T-helper 2 cell (primary cell): ENCODE results near the gene STARD5.
"Not testable (repeated sequence)": the region's sequence is repeated elsewhere in the genome, so short reads cannot be mapped to it uniquely, and the experiment has no call there.

Source experiments
- DNase-seq, 5 experiments: peaks; one replicate each; pipeline versions ENCODE4 v3.0.0 to v3.0.0-alpha.2; 2012 to 2022

The STARD5 gene

DNA sequence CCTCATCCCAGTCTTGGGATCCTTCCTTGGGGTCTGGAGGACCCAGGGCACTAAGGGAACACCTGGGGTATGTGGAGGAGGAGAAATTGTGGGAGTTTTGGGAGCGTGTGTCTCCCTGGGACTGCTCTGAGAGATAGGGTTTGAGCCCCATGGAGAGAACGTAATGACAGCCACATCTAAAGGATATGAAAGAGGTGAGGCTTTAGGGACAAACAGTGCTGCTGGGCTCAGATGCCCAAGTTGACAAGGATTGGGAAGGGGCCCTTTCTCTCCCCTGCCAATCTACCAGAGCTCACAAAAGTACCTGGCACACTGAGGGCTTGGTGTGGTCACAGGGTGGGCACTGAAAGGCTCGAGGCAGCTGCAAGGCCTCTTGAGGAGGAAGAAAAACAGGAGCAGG is 13.3 kb upstream of the STARD5 start:
- no peak for DNase-seq

DNA sequence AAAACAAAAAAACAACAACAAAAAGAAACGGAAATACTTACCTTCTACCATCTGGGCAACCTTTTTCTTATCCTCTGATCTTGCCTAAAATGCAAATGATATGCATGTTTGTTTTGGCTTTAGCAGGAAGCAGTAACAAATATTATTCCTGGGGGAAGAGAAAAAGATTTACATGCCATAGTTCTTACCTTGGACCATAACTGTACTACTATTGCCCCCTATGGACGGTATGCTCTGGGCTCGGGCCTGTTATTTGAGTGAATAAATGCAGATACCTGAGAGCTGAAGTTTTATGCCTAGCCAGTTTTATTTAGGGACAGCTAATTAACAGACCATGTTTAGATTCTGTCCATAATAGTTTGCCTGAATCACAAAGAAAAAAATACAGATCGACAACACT is 12.6 kb upstream of the STARD5 start:
- peak in 3 of 5 experiments; percentile 22 to 38 (median 32) for DNase-seq

DNA sequence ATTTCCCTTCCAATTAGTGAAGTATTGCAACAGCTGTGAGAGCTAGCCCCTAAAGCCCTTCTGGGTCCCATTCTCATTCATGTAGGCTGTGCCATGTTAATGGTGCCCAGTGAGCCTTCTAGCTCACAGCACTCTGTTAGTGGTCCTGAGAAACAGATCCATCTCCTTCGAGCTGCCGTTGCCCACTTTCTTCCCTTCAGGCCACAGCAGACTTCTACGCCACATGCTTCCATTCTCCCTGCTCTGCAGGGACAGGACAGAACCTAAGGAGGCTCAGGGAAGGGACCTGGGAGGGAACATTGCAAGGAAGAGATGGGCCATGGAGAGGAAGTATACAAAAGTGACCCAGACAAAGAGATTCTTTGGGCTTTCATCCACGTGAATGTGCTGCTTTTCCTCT is 11.7 kb upstream of the STARD5 start:
- no peak for DNase-seq

DNA sequence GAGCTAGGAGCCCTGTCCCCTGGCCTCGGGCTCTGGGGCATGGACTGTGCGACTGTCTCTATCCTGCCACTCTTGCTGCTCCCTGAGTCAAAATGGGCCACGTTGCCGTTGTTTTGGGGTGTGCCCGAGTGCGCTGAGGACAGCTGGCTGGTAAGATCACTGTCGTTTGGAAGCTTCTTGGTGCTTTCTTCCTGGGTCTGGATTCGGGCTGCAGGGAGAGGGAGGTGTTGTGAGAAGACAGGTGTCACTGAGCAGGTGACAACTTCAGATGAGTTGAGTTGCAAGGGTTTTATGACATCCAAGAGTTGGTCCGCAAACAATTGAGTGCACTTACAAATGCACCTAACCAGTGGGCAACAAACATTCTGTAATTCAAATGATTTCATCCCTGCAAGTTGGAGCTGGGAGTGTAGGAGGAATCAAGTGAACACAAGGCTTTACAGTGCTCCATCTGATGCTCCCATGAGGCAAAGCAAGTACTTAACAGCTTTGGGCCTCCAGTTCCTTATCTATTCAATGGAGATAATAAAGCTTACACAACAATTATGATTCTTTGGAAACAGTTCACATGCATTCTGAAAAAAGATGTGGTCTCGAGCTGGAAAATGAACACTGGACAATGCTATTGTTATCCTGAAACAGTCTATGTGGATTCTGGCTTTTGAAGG is 11.0 kb upstream of the STARD5 start:
- DNase-seq, result no peak

DNA sequence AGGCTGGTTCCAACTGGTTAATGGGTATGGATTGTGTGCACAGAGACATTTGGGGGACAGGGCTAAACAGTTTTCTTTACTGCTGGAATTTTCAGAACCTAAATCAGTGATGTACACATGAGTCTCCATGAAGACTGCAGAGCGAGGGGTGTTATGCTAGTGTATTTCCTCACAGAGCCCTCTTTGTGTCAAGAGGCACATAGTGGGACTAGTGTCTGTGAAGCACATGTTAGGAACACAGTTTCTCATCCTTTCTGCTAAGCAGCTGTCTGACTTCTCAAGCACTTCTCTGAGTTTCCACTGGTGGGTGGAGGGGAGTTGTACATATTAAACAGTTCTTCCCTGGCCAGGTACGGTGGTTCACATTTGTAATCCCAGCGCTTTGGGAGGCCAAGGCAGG is 9.4 kb upstream of the STARD5 start:
- no peak for DNase-seq

DNA sequence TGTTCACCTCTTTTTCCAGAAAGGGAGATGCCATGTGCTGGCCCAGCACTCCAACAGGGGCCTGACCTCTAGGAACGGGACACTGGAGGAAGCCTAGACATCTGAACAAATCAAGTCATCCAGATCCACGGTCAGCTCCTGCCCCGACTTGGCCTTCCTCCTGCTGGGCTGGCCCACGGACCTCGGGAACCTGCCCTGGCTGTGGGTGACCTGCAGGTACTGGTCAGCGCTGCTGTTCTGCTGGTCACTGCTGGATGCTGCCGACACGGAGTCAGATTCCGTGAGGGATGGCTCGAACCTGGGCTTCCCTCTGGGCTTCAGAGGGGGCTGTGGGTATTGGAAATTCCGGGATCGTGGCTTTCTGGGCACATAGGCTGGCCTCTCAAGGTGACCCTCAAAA is 8.4 kb upstream of the STARD5 start:
- DNase-seq, result no peak

DNA sequence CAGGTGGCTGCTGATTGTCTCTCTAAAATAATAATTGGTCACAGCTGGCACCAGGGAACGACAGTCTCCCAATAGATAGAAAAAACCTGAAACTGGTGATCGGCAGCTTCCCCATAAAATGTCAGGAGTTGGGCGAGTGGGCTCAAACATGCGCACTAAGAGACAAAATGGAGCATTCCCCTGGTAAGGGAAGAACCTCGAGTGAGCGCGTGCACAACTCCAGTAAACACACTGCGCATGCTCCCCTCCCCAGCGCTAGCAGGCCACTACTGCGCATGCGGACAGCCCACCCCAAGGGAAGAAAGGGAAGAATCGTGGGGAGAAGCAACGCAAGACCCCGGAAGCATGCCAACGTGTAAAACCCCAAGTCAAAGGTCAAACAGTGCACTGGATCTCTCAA is 7.7 kb upstream of the STARD5 start:
- DNase-seq, result no peak

DNA sequence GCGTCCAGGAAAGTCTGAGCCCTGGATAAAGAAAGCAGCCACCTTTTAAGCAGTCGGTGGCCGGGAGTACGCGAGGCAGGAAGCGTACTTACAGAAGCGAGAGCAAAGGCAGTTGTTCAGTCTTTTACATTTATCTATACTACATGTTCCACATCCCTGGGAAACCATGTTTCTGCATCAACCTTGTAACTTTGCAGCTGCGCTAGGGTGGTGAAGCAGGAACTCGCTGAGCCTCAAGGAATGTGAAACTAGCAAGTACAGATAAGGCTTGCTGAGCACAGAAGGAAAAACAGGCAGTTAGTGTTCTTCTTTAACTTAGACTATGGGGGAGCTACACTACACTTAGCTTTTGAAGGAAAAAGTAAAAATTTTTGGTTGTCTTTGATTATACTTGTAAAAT is 7.2 kb upstream of the STARD5 start:
- DNase-seq, result not testable (repeated sequence)

DNA sequence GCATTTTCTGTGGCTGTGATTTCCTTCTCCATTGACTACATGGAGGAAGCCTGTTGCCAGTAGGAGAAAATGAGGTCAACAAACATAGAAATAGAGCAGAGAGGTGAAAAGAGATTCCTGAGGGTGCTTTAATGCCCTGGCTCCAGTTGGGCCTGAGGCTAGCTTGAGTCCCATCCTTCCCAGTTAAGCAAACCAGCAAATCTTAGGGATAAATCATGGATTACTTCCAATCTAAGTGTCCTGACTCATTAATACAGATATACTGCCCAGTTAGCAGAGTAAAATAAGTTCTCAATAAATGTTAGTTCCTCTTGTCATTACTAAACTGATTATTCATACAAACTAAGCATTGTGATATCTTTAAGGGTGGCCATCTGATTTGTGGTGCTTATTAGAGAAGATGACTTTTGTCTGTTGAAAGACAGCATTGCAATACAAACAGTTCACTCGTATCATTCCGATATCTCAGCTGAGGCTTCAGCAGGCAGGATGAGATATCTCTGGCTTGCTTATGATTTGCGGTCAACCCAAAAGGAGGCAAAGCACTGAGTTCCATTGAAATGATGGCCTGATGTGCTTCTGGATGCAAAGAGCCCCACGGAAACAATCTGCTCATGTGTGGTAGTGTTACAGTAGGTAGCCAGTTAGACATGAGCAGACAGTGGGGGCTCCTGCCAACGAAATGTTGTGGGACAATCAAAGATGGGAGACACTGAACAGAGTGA is 6.6 kb upstream of the STARD5 start:
- no peak for DNase-seq

DNA sequence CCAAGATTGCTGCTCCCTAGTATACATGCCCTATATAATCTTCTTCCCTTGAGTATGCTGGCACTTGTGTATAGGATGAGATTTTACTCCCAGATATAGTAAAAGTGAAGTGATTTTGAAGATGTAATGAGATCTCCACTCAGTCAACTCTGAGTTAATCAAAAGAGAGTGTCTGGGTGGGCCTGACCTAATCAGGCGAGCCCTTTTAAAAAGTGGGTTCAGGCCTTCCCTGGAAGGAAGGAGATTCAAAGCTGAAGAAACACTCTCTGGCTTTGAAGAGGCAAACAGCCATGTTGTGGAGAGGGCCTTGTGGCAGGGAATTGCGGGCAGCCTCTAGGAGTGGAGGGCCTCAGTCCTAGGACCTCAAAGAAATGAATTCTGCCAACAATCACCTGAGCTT is 5.5 kb upstream of the STARD5 start:
- no peak for DNase-seq

DNA sequence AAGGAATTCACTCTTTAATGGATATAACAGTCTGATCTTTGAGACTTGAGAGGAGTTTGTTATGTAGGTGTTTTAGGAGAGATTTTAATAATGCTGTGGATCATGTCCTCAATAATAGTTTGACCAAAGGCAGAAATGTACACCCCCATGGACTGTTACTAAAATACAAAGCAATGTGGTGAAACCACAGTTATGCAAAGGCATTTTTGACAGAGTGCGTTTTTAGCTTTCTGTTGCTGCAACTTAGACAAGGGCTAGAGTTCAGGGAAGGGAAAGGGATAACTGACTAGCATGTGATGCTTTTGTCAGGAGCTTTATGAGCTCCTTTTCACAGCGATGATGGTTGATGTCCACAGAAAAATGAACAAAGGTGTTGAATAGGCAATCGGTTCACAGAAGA is 3.6 kb upstream of the STARD5 start:
- no peak for DNase-seq

DNA sequence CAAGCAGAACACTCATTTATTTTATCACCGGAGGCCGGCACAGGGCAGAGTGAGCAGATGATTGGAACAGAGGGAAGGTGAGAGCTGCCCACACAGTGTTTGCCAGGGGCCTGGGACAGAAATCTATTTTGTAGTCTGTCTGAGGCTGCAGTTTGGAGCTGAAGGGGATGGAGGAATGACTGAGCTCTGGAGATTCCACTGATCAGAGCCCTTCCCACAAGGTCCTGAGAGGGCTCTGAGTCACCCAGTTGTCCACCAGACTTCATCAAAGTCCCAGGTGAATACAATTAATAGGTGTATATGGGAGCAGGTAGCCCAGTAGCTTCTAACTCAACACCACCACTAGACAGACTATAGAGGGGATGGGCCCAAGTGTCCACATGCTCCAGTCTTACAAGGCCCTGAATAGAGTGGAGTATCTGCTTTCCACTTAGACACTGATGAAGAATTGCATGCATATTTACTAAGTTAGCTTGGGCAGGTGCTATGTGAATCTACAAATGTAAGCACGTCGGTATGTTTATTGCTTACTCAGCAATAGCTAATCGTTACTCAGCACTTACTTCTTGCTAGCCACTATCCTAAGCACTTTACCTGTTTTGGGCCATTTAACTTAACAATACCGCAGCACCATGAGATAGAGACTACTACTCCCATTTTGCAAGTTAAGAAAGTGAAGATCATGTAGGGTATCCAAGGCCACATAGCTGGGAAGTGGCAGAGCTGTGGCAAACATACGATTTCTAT is 2.7 kb upstream of the STARD5 start:
- DNase-seq, result no peak

DNA sequence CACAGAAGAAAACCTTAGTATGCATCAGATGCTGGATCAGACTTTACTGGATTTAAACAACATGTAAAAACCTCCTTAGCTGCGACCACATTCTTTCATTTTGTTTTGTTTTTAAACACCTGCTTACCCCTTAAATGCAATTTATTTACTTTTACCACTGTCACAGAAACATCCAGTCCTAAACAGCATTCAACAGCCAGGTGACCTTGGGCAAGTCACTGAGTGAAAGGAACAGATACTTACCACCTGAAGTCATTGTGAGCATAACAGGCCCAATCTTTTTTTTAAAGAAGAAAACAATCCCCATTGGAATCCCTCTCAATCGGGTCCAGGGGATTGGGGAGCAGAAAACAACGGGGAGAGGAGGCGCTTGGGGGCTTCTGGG is 390 bp downstream of the STARD5 start:
- DNase-seq, result no peak

DNA sequence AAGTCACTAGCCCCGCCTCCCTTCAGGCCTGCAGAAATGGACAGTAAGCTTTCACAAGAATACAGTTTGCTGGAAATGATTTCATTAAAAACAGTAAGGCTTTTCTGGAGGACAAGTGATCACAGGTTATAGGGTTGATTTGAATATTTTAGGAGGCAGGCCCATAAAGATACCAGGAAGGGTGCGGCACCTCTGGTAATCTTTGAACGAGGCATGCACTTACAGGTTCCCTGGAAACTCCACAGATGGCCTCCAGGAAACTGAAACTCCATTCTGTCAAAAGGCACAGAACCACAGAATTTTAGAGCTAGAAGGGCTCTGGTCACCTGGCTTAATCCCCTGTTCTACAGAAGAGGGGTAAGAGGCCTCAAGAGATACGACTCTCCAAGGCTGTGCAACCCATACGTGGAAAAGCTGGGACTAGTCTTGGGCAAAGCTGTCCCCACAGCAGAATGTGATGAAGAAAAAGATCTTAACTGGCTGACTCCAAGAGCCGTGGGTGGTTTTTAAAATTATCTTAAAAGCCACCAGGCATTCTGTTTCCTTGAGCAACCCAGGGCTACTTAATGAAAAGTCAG is 1.2 kb downstream of the STARD5 start:
- no peak for DNase-seq

DNA sequence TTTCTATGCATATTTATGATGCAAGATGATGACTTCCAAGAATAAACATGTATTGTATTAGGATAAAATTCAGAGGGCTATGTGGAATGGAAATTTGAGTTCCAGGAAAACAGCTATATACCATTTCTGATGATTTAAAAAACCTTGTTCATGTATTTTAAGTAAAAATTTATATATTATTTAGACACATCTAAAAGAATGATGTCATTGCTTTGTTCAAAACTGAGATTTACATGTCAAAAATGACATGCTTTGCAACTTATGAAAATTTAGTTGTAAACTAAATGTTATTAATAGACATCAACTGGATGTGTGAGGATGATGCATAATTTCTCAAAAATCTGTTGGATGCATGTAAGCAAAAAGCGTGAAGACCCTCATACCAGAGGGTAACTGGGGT is 2.3 kb downstream of the STARD5 start:
- DNase-seq, result no peak

DNA sequence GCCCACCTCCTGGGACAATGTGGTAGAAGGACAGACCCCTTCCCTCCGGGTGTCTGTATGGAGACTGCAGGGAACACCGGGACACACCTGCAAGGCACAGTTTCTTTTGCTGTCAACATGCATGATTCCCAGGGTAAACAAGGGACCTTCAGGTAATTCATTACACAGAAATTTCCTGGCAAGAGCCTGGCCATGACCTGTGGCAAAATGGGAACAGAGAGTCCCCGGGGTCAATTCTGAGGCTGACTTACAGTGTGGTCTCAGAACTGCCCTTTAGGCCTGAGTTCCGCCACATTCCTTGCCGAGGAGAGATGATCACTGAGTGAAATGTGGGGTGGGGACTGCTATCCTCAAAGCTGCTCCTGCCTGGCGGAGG is 6.3 kb downstream of the STARD5 start:
- DNase-seq, result no peak

DNA sequence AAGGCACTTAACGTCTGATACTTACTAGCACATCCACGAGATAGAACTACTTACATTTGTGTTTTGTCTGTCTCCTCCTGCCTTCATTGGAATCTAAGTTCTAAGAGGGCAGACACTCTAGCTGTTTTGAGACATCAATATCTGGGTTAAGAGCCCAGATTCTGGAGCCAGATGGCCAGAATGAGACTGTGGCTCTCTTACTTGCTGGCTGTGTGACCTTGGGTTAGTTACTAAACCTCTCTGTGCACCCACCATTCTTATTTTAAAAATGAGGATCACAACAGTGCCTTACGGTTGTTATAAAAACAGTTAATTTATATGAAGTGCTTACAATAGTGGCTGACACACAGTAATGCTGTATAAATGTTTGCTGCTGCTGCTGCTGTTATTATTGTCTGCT is 7.7 kb downstream of the STARD5 start:
- DNase-seq, result no peak

DNA sequence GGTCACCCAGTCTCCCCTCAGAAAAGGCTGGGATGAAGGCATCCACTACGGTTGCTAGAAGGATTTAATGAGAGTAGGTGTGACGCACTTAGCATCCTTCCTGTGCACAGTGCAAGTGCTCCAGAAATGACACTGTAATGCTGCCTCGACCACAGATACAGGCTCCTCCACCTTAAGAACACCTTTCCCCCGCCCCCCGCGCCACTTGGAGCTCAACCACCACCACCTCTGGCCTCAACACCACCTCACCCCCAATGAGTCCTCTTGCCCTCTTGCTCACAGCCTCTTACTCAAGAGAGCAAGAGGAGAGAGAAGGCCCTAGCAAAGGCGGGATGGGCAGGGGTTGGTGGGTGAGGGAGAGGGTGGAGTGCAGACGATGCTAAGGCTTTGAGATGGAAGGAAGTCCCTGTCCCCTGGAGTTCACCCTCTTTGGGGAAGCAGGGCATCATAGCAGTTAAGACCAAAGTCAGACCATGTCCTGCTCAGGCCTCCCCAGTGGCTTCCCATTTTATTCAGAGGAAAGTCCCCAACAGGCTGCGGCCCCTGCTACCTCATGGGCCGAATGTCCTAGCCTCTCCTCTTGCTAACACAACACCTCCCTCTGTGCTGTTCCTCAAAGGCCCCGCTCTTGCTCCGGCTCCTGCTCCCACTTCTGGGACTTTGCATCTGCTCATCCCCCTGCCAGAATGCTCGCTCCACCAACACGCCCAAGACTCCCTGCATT is 8.3 kb downstream of the STARD5 start:
- peak in 2 of 5 experiments; percentile 59 to 77 for DNase-seq

DNA sequence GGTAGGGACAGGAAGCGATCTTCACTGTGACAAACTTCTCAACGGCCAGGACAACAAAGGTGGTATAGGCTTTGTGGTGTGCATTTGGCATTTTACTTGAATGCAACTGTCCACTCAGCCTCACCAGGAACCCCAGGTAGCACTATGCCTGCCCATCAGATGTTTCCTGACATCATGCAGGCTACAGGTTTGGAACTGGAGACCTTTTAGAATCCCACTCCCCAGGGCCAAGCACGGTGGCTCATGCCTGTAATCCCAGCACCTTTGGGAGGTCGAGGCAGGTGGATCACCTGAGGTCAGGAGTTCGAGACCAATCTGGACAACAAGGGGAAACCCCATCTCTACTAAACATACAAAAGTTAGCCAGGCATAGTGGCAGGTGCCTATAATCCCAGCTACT is 9.6 kb downstream of the STARD5 start:
- DNase-seq, result no peak

DNA sequence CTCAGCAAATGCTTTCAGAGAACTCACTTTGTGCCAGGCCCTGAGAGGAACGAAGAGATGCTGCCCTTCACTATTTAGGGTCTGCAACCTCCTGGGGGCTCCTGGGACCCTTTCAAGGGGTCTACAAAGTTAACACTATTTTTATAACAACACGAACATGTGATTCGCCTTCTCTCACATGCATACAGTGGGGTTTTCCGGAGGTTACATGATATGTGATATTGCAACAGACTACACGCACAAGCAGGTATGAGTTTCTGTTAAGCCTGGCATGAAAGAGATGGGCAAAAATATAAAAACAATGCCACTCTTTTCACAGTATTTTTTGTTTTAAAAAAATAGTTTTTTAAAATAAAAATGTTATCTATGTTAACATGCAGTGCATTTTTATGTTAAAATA is 10.3 kb downstream of the STARD5 start:
- DNase-seq, result no peak

DNA sequence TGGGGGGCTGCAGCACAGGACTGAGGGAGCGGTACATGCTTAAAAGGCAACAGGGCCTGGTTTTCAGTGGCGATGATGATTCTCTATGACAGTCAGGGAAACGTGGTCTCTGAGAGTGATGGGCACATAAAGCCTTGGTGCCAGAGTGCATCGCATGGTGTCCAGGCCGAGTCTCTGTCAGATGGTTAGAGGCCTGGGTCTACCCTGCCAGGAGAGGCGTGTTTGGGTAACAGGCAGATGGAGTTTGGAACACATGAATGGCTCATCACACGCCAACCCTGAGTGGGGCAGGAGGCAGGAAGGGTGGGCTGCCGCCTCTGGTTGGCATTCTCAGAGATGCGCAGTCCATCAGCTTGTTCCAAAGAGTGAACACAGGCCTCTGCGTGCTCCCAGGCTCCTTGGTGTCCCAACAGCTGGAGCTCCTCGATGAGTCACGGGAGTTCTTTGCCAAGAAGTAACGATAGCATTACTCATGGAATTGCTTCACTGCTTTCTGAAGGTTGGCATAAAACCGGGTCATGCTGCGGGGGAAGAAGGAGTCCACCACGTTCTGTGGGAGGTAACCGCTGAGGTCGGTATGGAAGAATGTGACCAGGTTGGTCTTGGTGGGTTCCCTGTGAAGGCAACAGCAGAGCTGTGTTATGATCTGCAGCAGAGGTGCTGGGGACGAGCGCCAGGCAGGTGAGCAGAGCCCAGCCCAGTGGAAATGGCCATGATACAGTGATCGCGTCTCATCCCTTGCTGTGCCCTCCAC is 11.0 kb downstream of the STARD5 start:
- DNase-seq, result no peak

DNA sequence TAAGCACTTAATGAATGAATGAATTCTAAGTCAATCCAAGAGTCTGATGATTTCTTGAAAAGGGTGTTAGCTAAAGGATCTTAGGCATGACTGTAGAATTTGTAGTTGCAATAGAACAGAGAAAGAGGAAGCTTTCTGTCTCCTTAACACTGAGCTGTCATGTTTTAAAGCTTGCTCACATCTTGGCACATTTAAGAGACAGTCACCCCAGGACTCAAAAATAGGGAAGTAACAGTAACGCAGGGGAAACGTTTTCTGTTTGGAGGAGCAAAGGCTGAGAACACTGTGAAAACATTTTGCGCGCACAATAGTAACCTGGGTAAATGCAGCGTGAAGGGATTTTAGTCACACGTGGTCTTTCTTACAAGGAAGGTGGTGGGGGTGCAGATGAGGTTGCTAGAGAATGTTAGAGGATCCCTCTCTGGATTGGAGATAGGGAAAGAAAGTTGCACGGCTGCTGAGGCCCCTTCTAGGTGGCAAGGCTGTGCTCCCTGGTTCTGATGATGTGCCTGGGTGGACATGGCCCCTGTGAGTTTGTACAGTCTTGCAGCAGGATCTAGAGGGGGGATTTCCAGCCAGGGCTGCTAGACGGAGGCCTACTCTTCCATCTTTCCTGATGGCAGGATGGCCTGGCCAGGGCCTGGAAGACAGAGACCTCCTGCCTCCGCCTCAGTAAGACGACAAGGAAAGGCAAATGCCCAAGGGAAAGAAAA is 12.0 kb downstream of the STARD5 start:
- no peak for DNase-seq
